Jurkat, Clone E6-1 (cell line): ENCODE data around the gene PRKX. TPM values are rescaled to one million over a fixed set of nuclear protein-coding genes. Genes with fewer than 3 reads are reported as not detected.
"Not testable (repeated sequence)": the region's sequence is repeated elsewhere in the genome, so short reads cannot be mapped to it uniquely, and the experiment has no call there.

ENCODE experiments used
- DNase-seq: peaks from one replicate; pipeline ENCODE4 v3.0.0-alpha.2; 2011; ENCODE audit warnings: low read depth, low spot score
- H3K4me3 ChIP-seq: 2 replicates; pipeline ENCODE4 v1.5.1; 2011; ENCODE audit warnings: mild to moderate bottlenecking, low read length, control low read depth, moderate library complexity
- polyA plus RNA-seq: library from polyadenylated mRNA; unstranded; fragments of >200 nt; gene quantifications from one replicate; pipeline ENCODE4 v1.2.1, GENCODE V29; 2012; ENCODE audit warnings: missing spikeins; ENCODE audit not compliant: insufficient read length, insufficient read depth

PRKX gene
- polyA plus RNA-seq = 18.6 TPM

DNA sequence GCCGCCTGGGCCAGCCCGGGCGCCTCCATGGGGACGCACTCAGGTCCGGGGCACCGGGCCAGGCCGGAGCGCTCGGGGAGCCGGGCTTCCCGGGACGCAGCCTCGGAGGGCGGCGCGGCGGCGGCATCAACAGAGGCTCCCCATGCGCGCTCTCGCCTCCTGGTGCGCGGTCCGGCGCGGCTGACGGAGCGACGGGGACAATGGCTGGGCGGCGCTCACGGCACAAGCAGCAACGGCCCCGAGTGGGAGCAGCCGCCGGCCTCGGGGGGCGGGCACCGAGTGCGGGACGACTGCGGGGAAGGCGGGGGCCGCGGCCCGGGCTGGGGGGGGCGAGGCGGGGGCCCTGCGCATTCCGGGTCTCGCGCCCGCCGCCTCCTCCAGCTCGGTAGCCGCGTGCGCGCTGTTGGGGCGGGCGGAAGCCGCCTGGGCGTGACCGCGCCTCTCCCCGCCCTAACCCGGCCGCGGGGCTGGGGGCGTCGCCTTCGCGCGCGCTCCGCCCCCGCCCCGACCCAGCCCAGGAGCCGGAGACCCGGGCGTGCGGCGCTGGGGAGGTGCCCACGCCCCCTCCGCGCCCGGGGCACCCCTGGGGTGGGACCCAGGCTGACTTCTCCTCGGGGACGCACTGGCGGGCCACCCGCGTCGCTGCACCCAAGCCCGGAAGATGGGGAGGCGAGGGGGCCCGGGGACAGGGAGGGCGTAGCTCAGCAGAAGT is at the start of gene PRKX:
PRKX (minus strand) TSS at position 425 of the 712 bp plus-strand sequence; CDS start at position 29, 396 bp downstream.
- DNase-seq = peak; percentile 27
- H3K4me3 ChIP-seq = peak within 1 kb of the TSS; percentile 59

DNA sequence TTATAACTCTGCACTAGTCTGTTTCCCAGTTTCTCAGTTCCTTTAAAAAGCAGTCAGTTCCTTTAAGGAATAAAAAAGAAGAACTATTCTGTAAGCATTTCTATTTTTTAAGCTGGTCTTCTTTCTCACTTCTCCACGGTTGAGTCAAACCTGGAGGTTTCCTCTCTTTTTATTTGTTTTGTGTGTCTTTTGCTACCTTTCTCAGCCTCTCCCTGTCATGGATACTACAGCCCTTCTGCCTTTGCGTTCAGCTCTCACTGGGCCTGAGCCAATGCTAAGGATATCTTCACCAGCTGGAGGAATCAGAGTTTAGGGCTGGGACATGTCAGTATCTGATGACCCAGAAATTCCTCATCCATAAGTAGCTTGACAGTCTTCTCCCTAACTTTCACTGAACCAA is 49.7 kb upstream of the PRKX start:
- no peak for DNase-seq
- H3K4me3 ChIP-seq = no peak overlapping the region

DNA sequence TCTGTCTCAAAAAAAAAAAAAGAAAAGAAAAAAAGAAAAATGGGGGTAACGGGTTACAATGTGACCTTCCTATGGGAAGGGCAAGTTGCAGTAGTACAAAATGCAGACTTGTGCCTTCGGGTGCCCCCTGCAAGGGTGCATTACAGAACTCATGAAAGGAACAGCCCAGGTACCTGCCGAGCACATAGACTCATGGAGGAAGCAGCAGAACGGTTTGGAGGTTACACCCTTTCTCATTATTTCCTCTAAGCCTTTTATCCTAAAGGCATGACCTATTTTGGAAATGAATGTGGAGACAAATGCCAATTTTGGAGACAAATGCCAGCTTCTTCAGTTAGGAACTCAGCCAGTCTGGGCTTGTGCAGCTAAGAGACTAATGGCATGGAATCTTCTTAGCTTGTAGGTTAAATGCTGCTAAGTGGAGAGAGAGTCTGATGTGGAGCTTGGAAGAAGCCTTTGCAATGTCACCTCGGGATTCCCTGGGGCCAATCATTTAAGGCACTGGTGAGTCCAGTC is 44.1 kb upstream of the PRKX start:
- no peak for DNase-seq
- H3K4me3 ChIP-seq = no peak overlapping the region

GRCh38 chrX:3748052-3748559 is 34.7 kb upstream of the PRKX start:
- H3K4me3 ChIP-seq = no peak overlapping the region
- no peak for DNase-seq

DNA sequence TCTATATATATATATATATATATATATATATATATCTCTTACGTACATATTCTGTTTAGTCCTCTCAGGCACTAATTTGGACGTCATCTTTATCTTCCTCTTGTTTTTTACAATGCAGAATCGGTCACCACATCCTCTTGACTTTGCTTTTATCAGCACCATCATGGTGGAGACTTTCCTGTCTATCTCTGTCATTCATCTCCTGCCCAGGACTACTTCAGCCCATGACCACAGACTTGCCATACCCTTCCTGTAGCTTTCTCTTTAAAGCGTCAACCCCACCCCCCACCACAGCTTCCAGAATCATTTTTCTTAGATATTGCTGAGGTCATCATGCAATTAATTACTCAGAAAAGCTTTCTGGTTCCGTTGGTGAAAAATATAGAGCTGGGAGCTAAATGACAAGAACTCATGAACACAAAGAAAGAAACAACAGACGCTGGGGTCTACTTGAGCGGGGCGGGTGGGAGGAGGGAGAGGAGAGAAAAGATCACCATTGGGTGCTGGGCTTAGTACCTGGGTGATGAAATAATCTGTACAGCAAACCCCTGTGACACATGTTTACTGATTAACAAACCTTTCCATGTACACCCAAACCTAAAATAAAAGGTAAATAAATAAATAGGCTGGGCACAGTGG is 30.5 kb upstream of the PRKX start:
- no peak for DNase-seq
- no peak overlapping the region for H3K4me3 ChIP-seq

- DNase-seq = not testable (repeated sequence)
These were observed 27.5 kb upstream of the PRKX start for GRCh38 chrX:3740946-3741345.

GRCh38 chrX:3738509-3738908 is 25.1 kb upstream of the PRKX start:
- no peak overlapping the region for H3K4me3 ChIP-seq
- no peak for DNase-seq

More at GRCh38 chrX:3740946-3741345, 27.5 kb upstream of the PRKX start:
- not testable (repeated sequence) for H3K4me3 ChIP-seq

DNA sequence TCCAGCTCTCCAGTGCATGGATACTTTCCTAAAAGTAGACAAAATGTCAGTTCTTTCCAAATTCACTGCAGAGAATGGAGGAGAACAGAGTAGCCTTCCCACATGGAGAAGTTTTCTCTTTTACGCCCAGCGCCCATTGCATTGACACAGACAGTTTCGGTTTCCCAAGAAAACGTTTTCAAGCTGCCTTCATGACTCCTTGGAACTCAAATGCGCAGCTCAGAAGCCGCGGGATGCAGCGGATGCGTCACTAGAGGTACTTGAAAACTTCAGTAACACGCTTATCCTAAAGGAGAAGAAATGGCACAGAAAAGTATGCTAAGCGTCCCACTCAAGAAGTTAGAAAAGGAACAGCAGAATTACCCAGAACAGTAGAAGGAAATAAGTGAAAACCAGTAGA is 23.1 kb upstream of the PRKX start:
- not testable (repeated sequence) for DNase-seq, H3K4me3 ChIP-seq

DNA sequence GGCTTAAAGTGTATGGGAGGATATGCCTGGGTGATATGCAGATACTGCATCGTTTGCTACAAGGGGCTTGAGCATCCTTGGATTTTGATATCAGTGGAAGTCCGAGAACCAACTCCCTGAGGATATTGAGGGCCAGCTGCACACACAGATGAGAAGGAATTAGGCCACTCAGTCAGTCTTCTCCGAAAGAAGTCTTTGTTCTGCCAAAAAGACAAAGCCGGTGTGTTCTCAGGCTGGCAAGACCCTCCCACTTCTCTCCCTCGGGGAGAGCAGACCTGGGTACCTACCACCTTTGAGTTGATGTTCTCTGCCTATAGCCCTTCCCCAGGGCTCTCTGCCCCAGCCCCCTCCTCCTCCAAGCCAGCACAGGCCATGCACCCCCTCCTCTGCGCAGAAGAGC is 22.4 kb upstream of the PRKX start:
- H3K4me3 ChIP-seq, DNase-seq: not testable (repeated sequence)

GRCh38 chrX:3734456-3734855 is 21.0 kb upstream of the PRKX start:
- DNase-seq, H3K4me3 ChIP-seq: not testable (repeated sequence)

- no peak overlapping the region for H3K4me3 ChIP-seq
- DNase-seq = no peak
These were observed 19.6 kb upstream of the PRKX start for GRCh38 chrX:3733043-3733430.

DNA sequence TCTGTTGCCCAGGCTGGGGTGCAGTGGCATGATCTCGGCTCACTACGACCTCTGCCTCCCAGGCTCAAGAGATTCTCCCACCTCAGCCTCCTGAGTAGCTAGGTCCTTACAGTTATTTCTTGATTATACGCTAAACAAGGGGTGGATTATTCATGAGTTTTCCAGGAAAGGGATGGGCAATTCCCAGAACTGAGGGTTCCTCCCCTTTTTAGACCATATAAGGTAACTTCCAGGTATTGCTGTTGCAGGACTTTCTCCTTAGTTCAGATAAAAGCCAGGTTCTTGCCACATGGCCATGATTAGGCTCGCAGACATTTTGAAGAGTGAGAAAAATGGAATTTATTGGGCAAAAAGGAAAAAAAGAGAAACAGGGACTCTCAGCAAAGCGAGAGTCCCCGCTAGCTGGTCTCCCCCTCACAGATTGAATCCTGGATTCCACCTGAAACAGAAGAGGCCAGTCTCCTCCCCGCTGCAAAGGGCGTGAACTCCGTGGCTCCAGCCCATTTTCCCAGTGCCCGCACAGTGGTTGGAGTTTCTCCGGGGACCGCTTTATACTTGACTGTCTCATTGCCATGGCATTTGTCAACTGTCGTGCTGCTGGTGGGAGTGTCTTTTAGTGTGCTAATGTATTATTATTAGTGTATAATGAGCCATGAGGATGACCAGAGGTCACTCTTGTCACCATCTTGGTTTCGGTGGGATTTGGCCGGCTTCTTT is 19.0 kb upstream of the PRKX start:
- not testable (repeated sequence) for DNase-seq, H3K4me3 ChIP-seq

DNA sequence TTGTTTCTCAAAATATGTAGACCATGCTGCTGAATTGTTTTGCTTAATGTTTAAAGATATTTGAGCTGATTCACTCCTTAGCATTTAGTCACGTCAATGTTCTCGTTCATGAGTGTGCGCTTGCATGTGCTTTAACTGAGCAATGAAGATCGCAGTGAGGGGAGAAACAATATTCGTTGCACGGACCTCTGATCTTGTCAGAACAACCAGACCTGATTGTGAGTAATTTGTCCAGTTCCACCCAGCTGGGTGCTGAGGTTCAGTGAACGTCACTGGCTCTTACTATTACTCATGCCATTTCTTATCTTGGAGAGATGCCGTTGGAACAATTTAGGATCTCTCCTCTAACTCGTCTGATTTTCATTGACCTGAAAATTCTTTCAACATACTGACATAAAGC is 15.0 kb upstream of the PRKX start:
- DNase-seq = no peak
- no peak overlapping the region for H3K4me3 ChIP-seq

GRCh38 chrX:3723460-3723859 is 10.0 kb upstream of the PRKX start:
- DNase-seq, H3K4me3 ChIP-seq: not testable (repeated sequence)

DNA sequence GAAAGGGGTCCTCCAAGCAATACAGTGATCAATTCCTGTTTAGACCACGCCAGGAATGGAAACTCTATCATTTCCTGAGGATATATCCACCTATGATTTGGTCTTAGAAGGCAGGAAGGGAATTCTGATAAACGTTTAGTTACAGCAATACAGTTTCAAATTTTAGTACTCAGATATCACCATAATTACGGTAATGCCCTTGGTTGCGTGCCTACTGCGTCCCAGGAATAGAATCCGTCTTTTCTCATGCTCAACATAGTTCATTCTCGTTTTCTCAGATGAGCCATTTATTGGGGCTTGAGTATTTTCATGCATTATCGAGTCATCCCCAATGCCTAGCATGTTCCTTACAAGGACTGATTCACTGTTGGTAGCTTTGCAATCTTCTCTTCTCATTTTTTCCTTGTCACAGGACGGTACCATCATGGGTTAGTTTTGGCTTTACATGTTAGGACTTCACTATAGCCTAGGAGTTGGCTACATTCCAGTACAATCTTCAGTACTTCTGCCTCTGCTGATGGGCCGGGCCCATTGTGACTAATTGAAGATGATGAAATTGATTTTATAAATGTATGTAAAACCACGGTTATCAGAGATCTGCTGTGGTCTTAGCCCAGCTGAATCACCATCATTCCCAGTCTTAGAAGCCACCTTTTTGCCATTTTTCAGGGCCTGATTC is 4.4 kb upstream of the PRKX start:
- DNase-seq = no peak
- H3K4me3 ChIP-seq = no peak overlapping the region

- no peak for DNase-seq
- H3K4me3 ChIP-seq = no peak overlapping the region
These were observed 2.5 kb upstream of the PRKX start for GRCh38 chrX:3715921-3716320.

DNA sequence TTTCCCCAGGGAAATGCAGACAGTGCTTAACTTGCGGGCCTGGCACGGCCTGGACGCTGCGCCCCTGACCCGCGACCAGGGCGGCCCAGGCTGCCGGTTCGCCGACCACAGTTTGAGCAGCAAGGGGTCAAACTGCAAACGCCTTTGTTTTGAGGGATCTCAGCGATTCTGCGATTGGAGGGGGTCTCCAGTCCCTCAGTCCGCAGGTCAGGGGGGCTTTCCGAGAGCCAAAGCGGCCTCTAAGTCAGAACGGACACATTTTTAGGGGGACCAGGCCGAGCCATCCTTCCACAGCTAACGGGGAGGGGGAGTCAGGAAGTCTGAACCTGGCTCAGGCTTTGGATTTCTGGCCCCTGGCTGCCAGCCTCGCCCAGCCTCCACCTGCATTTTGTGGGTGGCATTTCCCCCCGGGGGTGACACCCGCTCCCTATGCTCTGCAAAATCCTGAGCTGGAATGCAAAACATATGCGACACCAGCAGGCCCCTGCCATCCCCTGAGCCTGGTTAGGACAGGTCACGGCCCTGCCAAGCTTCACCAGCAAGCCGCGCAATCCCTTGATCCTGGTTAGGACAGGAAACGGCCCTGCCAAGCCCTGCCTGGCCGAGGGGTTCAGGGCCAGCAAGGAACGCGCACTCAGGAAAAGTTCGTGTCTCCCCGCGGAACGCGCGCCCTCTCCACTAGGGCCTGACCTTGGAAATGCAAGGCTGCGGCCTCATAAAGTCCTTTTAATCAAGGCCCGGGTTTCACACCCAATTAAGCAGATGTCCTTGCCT is 1.4 kb upstream of the PRKX start:
- H3K4me3 ChIP-seq, DNase-seq: not testable (repeated sequence)

GRCh38 chrX:3713937-3714434 is 537 bp upstream of the PRKX start:
- no peak for DNase-seq
- peak overlapping the region; percentile 53 for H3K4me3 ChIP-seq
